GM18873 (cell line): ENCODE data around the gene DNASE1L2.
"Not testable (repeated sequence)": the region's sequence is repeated elsewhere in the genome, so short reads cannot be mapped to it uniquely, and the experiment has no call there.

Experiments
- ATAC-seq: cut with Tn5 transposase; IDR thresholded peaks from one replicate; pipeline ENCODE4 v1.9.1; 2021; ENCODE audit warnings: mild to moderate bottlenecking, moderate library complexity, moderate number of reproducible peaks; ENCODE audit not compliant: unreplicated experiment, low FRiP score

The DNASE1L2 gene

DNA sequence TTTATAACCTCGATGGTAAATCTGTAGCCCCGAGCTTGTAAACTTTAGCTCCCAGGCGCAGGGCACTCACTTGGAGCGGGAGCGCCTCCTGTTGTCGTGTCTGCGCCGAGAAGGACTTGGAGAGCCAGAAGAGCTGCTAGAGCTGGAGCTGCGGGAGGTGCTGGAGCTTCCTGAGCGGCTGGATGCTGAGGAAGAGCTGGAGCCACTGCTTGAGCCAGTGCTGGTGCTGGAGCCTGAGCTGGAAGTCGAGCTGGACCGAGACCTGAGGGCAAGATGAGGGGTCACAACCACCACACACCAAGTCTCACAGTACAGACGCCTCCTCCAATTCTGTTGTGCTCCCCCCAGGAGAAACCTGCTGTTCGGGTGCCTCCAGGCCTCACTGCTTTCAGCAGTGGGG, 26.8 kb downstream of the DNASE1L2 start:
- ATAC-seq: not testable (repeated sequence)

DNA sequence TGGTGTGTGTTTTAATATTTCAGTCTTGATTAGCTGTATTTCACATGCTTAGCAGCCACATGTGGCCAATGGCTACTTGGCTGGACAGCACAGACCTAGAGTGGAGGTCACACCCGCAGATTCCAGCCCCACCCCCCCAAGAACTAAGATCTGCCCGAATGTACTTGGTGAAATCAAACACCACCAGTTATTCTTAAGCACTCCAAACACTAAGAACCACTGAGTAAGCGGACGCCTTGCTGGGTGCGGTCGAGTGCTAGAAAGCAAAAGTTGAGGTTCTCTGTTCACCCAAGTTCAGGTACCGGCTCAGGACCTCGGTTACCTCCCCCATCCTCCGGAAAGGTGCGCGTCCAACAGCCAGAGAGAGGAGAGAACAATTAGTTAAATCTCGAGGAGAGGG, 30.6 kb downstream of the DNASE1L2 start:
- not testable (repeated sequence) for ATAC-seq

DNA sequence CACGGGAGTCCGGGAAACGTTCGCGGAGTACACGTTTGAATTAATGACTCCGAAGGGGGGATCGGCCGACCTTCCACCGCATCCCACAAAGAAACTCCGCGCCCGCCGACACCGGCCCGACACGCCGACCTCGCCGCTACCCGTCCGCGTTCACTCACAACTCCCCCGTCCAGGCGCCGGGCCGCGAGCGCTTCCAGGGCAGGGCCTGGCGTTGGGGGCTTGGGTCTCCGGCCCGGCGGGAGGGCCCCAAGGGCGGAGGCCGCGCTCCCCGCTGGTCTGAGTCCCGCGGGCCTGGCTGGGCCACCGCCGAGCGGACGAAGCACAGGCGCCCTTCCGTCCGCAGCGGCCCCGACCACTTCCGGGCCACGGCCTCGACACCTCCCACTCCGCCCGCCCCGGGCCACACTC, 31.3 kb downstream of the DNASE1L2 start:
- ATAC-seq: peak; percentile 46

DNA sequence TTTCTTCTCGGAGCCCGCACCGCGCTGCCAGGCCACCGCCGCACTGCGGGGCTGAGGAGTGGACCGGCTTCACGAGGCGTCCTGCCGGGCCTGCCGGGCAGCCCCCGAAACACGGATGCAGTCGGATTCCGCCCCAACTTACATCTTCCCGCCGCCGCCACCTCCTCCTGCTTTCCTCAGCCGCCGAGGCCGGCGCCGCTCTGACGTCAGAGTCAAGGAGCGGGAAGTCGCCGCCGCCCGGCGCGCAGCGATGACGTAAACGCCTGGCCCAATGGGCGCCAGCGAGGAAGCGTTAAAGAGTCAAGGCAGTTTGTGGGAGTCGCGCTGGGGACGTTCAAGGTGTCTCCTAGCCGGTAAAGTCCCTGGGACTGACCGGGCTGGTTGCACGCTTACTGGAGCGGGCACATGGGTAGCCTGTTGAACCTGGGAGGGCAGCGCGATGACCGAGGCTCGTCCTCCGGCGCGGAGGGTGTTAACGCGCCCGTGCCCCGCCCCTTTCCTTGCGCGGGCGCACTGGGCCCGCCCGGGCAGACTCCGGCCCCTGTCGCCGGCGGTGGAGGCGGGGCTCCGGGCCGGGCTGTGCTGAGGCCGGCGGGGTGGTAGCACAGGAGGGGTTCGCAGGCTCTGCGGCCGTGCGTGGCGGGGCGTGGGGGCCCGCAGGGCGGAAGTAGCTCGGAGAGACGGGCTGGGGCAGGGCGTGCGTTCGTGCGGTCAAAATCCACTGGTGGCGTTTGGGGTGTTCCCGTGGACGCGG, 31.8 kb downstream of the DNASE1L2 start, which contains the start of gene RNPS1:
RNPS1 (minus strand) TSS at position 214 of the 754 bp plus-strand sequence. CDS start 3,483 bp downstream, outside the sequence.
- peak; percentile 63 for ATAC-seq

DNA sequence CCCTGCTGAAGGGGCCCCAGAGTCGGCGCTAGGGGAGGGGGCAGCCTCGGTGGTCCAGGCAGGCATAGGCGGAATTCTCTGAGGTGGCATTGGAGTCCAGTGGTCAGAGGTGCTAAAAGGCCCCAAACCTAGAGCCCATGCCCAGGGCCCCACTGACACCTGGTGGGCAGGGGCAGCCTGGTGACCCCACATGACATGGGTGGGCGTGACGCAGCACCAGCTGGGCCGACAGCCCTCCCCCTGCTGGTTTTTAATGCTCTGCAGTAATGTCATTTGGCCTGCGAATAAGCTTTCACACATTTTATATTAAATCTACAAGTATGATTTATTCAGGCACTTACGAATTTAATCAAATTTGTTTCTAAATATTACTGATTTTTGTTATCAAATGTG, 33.8 kb downstream of the DNASE1L2 start:
- ATAC-seq: no peak

DNA sequence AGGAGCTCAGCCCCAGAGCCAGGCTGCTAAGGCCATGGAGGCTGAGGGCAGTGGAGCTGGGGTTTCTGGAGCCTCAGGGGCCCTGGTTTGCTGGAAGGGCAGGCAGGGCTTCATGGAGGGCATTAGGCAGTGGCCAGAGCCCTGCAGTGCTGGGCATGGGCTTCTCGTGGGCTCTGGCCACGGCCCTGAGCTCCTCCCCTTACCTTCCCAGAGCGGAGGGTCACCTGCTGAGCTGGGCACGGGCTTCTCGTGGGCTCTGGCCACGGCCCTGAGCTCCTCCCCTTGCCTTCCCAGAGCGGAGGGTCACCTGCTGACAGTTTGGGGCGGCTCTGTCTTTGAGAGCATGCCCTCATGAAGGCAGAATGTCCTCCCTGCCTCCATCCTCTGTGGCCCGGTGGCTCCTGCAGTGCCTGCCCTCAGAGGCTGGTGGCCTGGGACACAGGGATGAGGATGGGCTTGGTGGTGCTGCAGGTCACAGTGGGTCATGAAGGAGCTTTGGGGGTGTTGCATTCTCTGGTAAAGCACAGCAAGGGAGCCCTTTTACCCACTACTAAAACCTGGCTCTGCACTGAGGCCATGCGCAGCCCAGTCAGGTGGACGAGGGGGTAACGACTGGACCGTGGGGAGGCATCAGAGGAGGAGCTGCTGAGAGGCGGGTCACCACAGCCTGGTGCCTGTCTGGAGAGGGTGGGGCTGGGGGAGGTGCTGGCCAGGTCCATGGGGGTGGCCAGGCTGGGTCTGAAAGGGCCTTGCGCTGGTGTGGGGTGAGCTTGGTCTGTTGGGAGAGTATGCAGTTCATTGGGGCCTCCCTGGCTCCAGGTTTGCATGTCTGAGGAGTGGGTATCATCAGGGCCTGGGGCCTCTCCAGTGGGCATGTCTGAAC, 34.6 kb downstream of the DNASE1L2 start:
- no peak for ATAC-seq

DNA sequence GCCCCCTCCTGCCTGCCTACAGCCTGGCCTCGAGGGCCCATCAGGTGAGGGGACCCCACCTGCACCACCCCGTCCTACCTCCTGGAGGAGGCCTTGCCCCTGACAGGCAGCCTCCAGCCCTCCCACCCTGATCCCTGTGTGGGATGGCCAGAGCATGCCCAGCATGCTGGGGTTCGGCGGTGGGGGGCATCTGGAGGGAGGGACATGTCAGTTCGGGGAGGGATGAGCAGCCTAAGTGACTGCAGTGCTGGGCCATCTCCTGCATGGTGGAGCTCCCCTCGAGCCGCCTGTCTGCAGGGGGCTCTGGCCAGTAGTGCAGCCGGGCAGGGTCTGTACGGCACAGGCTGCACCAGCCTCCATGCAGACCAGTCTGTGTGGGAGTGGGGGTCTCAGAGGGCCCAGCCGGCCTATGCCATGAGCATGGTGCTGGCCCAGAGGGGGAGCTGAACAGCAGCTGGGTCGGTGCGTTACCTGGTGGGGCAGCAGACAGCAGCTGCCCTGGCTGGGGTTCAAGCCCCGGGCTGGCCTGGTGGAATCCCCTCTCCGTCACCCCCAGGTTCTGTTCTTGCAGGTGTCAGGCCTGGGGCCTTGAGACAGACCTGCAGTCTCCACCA, 35.7 kb downstream of the DNASE1L2 start:
- ATAC-seq: no peak

DNA sequence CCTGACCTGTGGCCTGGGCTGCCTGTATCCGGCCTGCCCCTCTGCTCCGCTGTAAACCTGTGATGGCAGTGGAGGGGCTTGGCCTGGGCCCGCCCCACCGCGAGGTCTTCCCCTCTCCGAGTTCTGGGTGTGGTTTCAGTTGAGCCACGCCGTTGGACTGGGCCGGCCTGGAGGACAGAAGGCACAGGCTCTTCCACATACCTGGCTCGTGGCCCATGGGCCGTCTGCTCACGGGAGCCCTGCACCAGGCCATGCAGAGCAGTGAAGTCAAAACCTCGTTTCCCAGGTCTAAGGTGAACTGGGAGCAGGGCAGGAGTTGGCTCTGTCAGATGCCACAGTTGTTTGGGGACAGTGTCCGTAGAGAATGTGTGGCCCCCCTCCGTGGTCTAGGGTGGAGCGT, 37.2 kb downstream of the DNASE1L2 start:
- no peak for ATAC-seq

DNA sequence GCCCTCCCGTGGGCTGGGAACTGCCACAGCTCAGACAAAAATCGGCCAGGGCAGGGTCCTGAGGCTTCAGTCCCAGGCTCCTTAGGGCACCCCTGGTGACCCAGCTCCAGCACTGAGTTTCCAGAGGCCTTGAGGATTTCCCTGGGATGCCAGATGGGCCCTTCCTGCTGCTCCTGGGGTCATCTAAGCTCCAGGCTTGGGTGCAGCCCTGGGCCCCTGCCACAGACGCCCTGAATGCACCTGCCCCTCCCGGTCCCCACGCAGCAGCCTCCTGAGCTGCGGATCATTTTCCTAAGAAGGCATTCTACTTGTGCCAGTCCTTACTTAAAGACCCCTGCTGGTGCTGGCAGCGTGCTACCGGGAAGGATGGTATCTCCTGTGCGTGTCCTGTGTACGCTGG, 37.7 kb downstream of the DNASE1L2 start:
- ATAC-seq: no peak

DNA sequence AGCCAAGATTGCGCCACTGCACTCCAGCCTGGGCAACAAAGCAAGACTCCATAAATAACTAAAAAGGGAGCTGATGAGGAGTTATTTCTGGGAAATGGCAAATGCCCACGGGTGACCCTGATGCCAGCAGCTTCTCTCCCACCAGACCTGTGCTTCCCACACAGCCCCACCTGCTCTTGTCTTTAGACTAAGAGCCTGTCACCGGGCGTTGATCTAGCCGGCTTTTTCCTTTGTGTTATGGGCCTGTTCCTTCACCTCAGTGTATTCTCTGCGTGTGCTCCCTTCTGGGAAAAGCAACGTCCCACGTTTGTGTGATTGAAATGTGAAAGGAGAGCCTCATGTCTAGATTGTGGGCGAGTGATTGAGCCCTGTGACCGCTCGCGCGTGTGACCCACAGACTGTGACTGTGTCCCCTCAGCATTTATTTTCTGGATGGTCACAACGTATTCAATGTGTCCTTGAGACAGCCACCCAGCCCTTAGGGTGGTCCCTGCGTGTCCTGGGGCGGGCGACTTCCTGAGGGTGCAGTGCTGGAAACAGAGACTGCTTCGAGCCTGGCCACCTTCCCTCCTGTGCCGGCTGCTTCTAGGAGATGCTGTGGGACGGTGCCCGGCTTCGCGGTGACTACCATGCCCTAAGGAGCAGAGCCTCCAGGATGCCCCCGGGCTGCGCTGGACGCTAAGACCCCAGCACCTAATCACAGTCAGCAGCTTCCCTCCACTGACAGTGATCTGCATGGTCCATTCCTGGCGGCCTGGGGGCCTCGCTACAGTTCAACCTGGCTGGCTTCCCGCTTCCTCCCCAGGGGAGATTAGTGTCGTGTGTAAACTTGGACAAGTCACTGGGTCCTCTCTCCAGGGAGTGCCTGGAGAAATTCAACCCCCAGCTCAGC, 39.5 kb downstream of the DNASE1L2 start:
- no peak for ATAC-seq

DNA sequence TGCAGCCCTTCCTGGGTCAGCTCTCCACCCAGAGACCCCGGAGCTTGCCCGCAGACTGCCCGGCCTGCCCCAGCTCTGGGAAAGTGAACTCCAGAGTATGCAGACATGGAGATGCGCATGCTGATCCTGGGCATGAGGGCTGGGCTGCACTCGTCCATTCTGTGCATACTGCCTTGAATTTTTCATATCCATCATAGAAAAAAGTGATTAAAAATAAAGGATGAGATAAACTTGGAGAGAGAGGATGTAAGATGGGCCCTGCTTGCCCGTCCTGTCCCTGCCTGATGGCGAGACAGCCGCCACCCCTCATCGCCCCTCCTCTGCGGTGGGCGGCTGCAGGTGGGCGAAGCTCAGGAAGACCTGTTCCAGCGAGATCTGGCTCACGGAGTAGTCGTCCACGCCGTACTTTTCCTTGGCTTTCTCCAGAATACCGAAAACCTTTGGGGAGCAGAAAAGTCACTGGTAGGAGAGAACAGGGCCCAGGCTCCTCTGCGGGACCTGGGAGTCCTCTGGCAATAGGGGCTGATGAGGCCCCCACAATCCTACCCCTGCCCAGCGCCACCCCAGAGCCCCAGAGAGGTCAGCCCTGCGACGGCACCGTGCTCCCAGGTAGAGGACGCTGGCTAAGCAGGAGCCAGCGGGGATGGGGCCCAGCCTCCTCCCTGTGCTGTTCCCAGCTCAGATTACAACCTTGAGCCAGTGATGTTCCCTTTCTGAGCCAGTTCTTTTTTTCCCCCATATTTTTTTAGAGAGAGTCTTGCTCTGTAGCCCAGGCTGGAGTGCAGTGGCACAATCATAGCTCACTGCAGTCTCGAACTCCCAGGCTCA, 40.3 kb downstream of the DNASE1L2 start:
- no peak for ATAC-seq

DNA sequence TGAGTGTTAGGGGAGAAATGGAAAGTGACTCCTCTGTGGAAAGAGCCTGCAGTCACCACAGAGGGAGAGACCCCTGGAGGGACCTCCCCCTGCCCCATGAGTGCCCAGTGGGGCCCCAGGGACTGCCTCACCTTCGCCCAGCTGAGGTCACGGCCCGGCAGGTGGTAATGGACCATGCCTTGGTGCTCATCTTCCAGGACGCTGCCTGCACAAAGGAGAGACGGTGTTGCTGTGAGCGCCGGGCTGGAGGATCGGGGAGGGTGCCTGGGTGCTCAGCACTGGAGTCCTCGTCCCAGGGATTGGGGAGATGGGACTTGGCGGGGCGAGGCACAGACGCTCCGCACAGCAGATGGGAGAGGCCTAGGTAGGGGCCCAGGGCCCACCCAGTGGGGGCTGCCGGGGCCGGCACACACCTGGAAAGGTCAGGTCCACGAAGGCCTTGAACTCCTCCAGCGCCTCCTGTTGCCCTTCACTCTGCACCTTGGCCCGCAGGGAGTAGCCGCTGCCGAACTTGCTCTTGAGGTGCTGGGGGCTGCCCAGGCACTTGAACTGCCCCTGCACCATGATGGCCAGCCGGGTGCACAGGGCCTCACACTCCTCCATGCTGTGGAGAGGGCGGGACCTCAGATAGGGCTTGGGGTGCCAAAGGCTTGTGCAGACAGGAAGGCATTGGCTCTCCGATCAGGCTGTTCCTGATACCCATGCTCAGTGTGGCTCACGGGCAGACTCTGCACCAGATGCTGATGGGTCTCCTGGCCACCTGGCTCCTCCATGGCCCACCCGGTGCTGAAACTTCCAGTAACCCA, 41.4 kb downstream of the DNASE1L2 start:
- ATAC-seq: no peak

DNA sequence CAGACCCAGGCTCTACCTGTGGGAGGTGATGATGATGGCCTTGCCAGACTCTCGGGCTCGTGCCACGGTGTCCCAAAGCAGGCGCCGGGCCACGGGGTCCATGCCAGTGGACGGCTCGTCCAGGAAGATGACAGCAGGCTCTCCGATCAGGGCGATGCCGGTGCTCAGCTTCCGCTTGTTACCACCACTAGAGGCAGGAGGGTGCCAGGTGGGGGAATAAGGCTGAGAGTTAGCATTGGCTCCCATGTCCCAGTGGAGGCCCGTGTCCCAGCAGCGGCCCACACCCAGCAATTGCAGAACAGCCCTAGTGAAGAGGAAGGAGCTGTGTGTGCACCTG, 42.0 kb downstream of the DNASE1L2 start:
- no peak for ATAC-seq

DNA sequence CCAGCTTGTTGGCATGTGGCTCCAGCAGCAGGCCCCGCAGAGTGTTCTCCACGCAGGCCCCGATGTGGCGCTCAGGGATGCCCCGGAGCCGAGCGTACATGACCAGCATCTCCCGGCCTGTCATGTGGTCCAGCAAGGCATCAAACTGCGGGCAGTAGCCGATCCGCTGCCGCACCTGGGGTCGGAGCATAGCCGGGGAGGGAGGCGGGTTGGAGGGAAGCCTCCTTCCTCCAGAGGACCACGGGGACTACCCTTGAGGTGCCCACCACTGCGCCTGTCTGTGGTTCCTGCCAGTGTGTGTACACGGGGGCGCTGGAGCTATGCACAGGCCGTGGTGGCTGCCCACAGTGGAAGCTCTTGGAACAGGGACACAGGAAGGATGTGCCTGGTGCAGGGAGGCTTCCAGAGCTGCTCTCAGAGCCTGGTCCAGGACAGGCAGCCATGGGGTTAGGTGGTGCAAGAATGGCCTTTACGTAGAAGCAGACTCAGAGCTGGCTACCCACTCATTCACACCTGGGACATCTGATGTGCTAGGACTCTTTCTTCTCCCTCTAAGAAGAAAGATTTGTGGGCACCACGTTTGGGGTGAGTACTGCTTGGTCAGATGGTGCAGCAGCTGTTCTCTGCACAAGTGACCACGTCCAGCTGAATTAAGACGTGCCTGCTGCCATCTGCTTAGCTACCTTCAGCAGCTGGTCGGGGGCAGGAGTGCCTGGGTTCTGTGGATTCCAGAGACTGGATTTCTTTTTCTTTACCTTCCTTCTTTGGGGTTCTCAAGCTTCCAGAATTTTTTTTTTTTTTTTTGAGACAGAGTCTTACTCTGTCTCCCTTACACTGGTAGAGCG, 42.9 kb downstream of the DNASE1L2 start:
- no peak for ATAC-seq

DNA sequence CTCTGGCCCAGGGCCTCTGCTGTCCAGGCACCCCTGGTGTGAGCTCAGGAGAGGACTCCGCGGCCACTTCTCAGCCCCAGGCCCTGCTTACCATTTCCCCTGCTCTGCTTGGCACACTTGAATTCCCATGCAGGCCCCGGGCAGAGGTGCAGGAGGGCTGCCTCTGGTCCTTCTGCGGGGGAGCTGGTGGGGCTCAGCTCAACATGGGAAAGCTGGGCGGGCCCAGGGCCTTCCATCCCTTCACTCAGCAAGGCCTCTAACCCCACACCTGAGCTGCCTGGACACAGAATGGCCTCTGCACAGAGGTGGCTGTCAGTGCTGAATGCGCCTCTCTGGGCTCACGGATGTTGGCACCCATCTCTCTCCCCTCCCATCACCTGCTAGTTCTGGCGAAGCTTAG, 44.2 kb downstream of the DNASE1L2 start:
- no peak for ATAC-seq

DNA sequence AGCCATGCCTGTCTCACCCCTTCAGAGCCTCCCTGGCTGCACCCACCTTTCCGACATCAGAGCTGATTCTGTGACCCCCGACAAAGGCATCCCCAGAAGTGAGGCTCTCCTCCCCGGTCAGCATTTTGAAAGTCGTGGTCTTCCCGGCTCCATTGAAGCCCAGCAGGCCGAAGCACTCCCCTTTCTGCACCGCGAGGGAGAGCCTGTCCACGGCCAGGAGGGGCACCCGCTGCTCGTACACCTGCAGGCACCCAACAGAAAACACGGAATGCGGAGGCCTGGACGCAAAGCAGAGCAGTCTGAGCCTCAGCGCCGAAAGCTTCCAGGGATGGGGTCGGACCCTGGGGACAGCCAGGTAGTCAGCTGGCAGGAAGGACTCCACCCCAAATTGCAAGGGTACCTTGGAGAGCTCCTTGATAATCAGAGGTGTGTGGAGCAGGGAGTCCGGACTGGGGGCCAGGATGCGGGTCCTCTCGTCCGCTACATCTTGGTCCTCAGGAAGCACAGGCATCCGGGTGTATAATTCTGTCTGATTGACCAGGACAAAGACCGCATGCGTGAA, 44.8 kb downstream of the DNASE1L2 start:
- ATAC-seq: no peak

DNA sequence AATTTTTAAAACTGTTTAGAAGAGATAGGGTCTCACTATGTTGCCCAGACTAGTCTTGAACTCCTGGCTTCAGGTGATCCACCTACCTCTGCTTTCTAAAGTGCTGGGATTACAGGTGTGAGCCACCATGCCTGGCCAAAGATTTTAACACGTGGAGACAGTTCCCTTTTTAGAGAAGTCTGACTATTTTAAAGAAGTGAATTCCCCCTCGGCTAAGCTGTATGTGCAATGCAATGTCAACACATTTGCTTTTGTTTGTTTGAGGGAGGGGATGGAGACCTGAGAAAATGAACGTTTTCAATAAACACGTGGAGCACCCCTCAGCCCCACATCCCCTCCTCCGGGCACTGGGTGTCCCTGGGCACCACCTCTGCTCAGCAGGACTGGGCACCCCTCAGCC, 46.0 kb downstream of the DNASE1L2 start:
- ATAC-seq: no peak
